Subcutaneous adipose tissue (tissue), 4 donors: ENCODE data around the gene HEXIM2. TPM values are rescaled to one million over a fixed set of nuclear protein-coding genes. Genes with fewer than 3 reads are reported as not detected.

Experiments
- CTCF ChIP-seq: fragments of 450-650 bp; IDR thresholded peaks from one replicate; pipeline ENCODE4 v1.5.1; 2016; ENCODE audit warnings: low read depth, mild to moderate bottlenecking, control low read depth, antibody characterized with exemption, moderate library complexity
- total RNA-seq, 4 donors: library from RNA; depleted of rRNA; stranded (reverse); fragments of >200 nt; gene quantifications; one replicate each; pipeline ENCODE4 v1.1.0, GENCODE V29; 2016

The HEXIM2 gene
- total RNA-seq, 4 donors from 2014 or later, result 3.4 to 10.4 (median 8.8) TPM

- no peak for TF ChIP-seq CTCF
These were observed 32.2 kb upstream of the HEXIM2 start for GRCh38 chr17:45129426-45129939.

GRCh38 chr17:45129940-45130680 lies 31.6 kb upstream of the HEXIM2 start:
- no peak for TF ChIP-seq CTCF

GRCh38 chr17:45130681-45131615 lies 30.7 kb upstream of the HEXIM2 start:
- no peak for TF ChIP-seq CTCF

GRCh38 chr17:45131616-45132319 lies 29.9 kb upstream of the HEXIM2 start:
- no peak for TF ChIP-seq CTCF

GRCh38 chr17:45132320-45132571 lies 29.4 kb upstream of the HEXIM2 start, which contains the start of gene PLCD3:
TSS of gene PLCD3 (minus strand) at chr17:45132515. CDS start at chr17:45132410, 105 bp downstream.
- no peak for TF ChIP-seq CTCF

- TF ChIP-seq CTCF, result no peak
These were observed 28.9 kb upstream of the HEXIM2 start for GRCh38 chr17:45132572-45133463.
